Measurements from ENCODE around the gene SHLD2.
"Not testable (repeated sequence)": the region's sequence is repeated elsewhere in the genome, so short reads cannot be mapped to it uniquely, and the experiment has no call there.

Gene SHLD2

GRCh38 chr10:87083576-87084290 lies 11.3 kb upstream of the SHLD2 start:
- not testable (repeated sequence) for DNase-seq (ENCODE audit: low read depth)

GRCh38 chr10:87084291-87084782 lies 10.7 kb upstream of the SHLD2 start:
- DNase-seq (ENCODE audit: low read depth): not testable (repeated sequence)

- DNase-seq (ENCODE audit: low read depth): no peak
Observed at GRCh38 chr10:87085537-87085936, 9.5 kb upstream of the SHLD2 start.

- no peak for DNase-seq (ENCODE audit: low read depth)
Observed at GRCh38 chr10:87089746-87090145, 5.3 kb upstream of the SHLD2 start.

- DNase-seq (ENCODE audit: low read depth): no peak
Observed at GRCh38 chr10:87090779-87091178, 4.2 kb upstream of the SHLD2 start.

GRCh38 chr10:87092376-87092860 lies 2.6 kb upstream of the SHLD2 start:
- no peak for DNase-seq (ENCODE audit: low read depth)

GRCh38 chr10:87092861-87093631 lies 2.0 kb upstream of the SHLD2 start:
- no peak for DNase-seq (ENCODE audit: low read depth)

- DNase-seq (ENCODE audit: low read depth): no peak
Observed at GRCh38 chr10:87093632-87094372, 1.2 kb upstream of the SHLD2 start.

- peak; percentile 70 for DNase-seq (ENCODE audit: low read depth)
Observed at GRCh38 chr10:87095236-87095945, 385 bp downstream of the SHLD2 start.

GRCh38 chr10:87101996-87102395 lies 7.0 kb downstream of the SHLD2 start:
- DNase-seq (ENCODE audit: low read depth): no peak

GRCh38 chr10:87104727-87105126 lies 9.7 kb downstream of the SHLD2 start:
- not testable (repeated sequence) for DNase-seq (ENCODE audit: low read depth)

- no peak for DNase-seq (ENCODE audit: low read depth)
Observed at GRCh38 chr10:87105446-87106124, 10.6 kb downstream of the SHLD2 start.

- not testable (repeated sequence) for DNase-seq (ENCODE audit: low read depth)
Observed at GRCh38 chr10:87118122-87118521, 23.1 kb downstream of the SHLD2 start.

- not testable (repeated sequence) for DNase-seq (ENCODE audit: low read depth)
Observed at GRCh38 chr10:87119029-87119428, 24.0 kb downstream of the SHLD2 start.

GRCh38 chr10:87123351-87123750 lies 28.3 kb downstream of the SHLD2 start:
- not testable (repeated sequence) for DNase-seq (ENCODE audit: low read depth)

- DNase-seq (ENCODE audit: low read depth): not testable (repeated sequence)
Observed at GRCh38 chr10:87127048-87127447, 32.0 kb downstream of the SHLD2 start.

- DNase-seq (ENCODE audit: low read depth): not testable (repeated sequence)
Observed at GRCh38 chr10:87127607-87128156, 32.7 kb downstream of the SHLD2 start.

GRCh38 chr10:87132176-87132575 lies 37.2 kb downstream of the SHLD2 start:
- DNase-seq (ENCODE audit: low read depth): peak; percentile 52

GRCh38 chr10:87133936-87134335 lies 38.9 kb downstream of the SHLD2 start:
- DNase-seq (ENCODE audit: low read depth): peak; percentile 18

GRCh38 chr10:87134440-87134839 lies 39.4 kb downstream of the SHLD2 start:
- not testable (repeated sequence) for DNase-seq (ENCODE audit: low read depth)

- DNase-seq (ENCODE audit: low read depth): not testable (repeated sequence)
Observed at GRCh38 chr10:87137478-87137877, 42.5 kb downstream of the SHLD2 start.
